Activated CD4-positive, alpha-beta T cell treated with anti-CD3 and anti-CD28 coated beads, Interleukin-2, amount 50 U/mL, for 4 hours (primary cell): ENCODE data around the gene PIN1.

ENCODE experiments used
- DNase-seq, 2 experiments: peaks; one replicate each; pipeline ENCODE4 v3.0.0-alpha.2; 2020

PIN1 gene

DNA sequence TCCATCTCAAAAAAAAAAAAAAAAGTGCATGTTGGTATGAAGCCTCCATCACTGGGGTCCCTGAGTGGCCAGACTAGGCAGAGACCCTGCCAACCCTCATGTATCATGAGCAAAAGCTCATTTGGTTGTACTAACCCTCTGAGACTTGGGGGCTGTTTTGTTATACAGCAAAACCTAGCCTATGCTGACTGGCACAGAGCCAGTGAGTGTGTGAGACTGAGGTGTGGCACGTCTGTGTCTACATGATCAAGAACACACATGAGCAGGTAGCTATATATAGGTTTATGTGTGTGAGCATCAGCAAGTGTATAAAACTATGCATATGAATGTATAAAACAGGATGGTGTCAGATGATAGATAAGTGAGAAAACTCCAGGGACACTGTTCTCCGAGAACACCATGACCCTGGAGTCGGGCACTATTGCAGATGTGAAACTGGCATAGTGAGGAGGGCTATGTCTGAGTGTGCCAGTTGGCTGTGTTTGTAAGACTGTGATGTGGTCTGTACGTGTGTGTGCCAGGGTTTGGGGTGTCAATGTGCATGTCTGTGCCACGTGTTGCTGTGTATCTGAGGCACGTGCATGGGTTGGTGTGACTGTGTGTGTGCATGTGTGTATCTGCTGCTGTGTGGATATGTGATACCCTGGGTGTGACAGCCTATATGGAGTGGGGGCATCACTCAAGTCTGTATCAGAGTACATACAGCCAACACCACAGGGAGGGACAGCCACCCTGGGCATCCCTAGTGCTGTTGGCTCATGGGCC lies 56.7 kb downstream of the PIN1 start:
- DNase-seq: no peak
